Activated CD4-positive, alpha-beta memory T cell treated with anti-CD3 and anti-CD28 coated beads, Interleukin-2, amount 10 ng/mL, durations not matched to agents 7 days and 5 days (primary cell): Measurements from ENCODE around the gene NACAD. TPM values are rescaled to one million over a fixed set of nuclear protein-coding genes. Genes with fewer than 3 reads are reported as not detected.
A peak's percentile ranks its signal among the peaks of the same experiment; 100 is the strongest.

Source experiments
- CTCF ChIA-PET: fragments of 350-600 bp; sonication (Branson Sonifier 250); formaldehyde crosslinking; loops from one replicate; lab custom pipeline; 2021; ENCODE audit warnings: antibody characterized with exemption, inconsistent platforms; lab: Charles Lee
- POLR2A ChIA-PET: fragments of 350-600 bp; sonication (Branson Sonifier 250); formaldehyde crosslinking; loops from one replicate; lab custom pipeline; 2021; ENCODE audit warnings: antibody characterized with exemption; lab: Charles Lee
- DNase-seq: peaks from one replicate; pipeline ENCODE4 v3.0.0-alpha.2; 2020
- H3K27ac Mint-ChIP-seq: one replicate; pipeline ENCODE4 v1.8.0; 2021; ENCODE audit warnings: mild to moderate bottlenecking, mixed read lengths
- H3K27me3 Mint-ChIP-seq: one replicate; pipeline ENCODE4 v1.8.0; 2021; ENCODE audit warnings: mixed read lengths
- H3K36me3 Mint-ChIP-seq: one replicate; pipeline ENCODE4 v1.8.0; 2021; ENCODE audit warnings: low read depth, mixed read lengths
- H3K4me1 Mint-ChIP-seq: one replicate; pipeline ENCODE4 v1.8.0; 2021; ENCODE audit warnings: mixed read lengths
- H3K4me3 Mint-ChIP-seq: one replicate; pipeline ENCODE4 v1.8.0; 2021; ENCODE audit warnings: mild to moderate bottlenecking, mixed read lengths
- H3K9me3 Mint-ChIP-seq: one replicate; pipeline ENCODE4 v1.8.0; 2021; ENCODE audit warnings: mixed read lengths
- total RNA-seq, 2 experiments: library from RNA; stranded (reverse); gene quantifications; one replicate each; pipeline ENCODE4 v1.2.3, GENCODE V29; 2021

NACAD gene
- total RNA-seq, 2 experiments from 2014 or later = 0.60 TPM; not detected in 1

DNA sequence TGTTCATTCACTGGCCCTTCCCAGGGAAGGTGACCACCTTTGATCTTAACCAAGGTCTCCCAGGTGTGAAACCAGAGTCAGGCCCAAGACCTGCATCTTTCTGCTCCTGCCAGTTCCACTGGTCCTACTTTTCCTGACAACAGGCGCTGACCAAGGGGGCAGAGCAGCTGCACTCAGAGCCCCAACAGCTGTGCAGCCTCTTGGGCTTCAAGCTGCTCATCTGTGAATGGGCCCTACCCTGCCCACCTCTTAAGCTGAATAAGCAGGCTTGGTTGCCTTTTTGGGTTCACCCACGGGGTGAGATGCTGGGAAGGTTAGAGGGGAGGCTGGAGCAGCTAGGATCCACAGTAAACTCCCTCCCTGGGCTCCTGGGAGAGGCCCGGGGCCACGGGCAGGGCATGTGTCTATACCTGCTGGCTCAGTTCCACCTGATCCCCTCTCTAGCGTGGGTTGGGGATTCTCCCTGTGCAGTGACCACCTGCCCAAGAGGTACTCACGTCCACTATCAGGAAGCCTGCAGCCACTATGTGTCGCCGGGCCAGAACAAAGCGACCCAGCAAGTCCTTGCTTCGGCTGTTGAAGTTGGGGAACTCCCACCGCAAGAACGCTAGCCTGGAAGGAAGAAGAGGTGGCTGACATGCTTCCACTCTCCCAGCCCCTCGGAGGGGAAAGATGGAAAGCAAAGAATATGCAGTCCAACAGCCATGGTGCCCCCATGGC is 12.2 kb upstream of the NACAD start:
- ChIA-PET CTCF (no interaction called here), POLR2A (no interaction called here)
- no peak for DNase-seq
- Mint-ChIP-seq H3K4me3 (no peak overlapping the region), H3K27me3 (no peaks in the 10 kb centered on the region), H3K9me3 (no peaks in the 10 kb centered on the region), H3K36me3 (peaks cover 51% of the 10 kb centered on the region), H3K4me1 (no peaks in the 10 kb centered on the region), H3K27ac (no peak overlapping the region)

DNA sequence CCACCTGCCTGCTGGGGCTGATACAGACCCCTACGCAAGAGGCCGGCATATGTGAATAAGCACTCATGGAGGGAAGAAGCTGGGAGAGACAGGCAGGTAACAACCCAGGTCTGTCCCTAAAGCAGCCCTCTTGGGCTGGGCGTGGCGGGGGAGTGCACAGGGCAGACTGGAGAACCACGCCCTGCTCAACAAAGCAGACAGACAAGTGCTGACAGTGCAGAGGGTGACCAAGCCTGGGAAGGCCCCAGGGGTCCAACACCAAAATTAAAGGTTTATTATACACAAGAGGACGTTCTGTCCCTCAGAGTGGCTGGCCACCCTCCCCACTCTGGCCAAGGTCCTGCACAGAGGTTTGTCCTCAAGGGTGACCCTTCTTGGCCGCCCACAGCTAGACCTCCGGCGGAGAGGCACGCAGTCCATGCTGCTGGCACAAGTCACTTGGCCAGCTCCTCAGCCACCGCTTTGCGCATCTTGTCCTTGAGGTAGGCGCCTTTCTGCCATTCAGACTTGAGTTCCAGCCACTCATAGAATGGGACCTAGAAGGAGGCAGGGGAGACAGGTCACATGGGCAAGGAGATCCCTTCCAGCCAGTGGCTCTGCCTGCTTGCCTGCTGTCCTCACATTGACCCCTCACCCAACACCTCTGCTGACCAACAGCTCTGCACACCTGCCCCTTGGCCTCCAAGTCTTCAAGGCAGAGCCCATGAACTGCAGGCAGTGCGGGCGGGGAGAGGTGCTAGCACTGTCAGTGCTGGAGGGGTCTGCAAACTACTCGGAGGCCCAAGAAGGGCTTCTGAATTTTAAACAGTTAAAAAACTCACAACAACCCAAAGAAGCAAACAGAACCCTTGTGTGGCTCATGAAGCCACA is 11.4 kb upstream of the NACAD start:
- DNase-seq = no peak
- CTCF ChIA-PET = no interaction called here
- H3K27ac Mint-ChIP-seq = no peak overlapping the region
- no peaks in the 10 kb centered on the region for H3K27me3 Mint-ChIP-seq
- H3K4me3 Mint-ChIP-seq = no peak overlapping the region
- H3K4me1 Mint-ChIP-seq = no peaks in the 10 kb centered on the region
- H3K36me3 Mint-ChIP-seq = peaks cover 46% of the 10 kb centered on the region
- no peaks in the 10 kb centered on the region for H3K9me3 Mint-ChIP-seq
- POLR2A ChIA-PET = interaction anchor here (1.1 kb wide), 1 partner anchor 36 kb away, joined by 3 read pairs; no protein-coding TSS in a partner anchor

DNA sequence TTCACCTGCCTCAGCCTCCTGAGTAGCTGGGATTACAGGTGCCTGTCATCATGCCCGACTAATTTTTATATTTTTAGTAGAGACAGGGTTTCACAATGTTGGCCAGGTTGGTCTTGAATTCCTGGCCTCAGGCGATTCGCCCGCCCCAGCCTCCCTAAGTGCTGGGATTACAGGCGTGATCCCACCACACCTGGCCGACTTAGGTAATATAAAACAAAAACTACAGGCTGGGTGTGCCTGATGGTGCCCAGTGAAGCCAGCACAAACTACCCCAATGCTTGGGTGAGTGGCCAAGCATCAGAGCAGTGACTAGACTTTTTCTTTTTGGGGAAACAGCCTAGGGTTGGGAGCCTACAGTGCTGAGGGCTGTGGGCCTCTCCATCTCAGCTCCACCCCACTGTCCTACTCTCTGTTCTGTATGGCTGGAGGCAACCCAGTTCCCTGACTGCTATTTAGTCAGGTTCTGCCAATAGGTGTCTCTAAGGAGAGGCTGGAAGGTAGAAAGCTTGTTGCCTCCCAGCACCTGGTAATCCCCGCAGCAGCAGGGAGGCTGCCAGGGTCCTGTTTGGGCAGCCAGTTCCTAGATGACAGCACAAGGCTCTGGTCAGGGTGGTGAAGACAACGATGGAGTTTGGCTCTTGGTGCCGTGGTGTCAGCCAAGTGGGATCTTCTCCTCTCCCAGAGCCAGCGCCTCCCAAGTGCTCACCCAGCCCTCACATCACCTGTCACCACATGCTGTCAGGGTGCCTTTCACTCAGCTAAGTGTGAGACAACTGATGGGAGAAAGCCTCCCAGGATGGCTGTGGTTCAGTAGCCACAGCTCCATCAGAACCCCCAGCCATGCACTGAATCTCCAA is 10.4 kb upstream of the NACAD start:
- CTCF ChIA-PET = no interaction called here

DNA sequence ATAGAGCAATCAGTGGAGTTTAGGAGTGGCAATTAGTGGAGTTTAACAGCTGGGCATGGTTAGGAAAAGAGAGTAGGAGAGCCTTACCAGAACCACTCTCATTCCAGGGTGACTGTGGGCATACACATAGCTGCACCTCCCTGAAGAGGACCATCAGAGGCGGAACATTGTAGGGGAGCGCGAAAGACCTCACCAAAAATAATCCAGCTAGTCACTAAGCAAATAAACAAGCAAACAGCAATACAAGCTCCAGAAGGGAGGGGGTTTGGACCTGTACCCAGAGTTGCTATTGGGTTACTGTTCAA is 4.1 kb upstream of the NACAD start:
- Mint-ChIP-seq H3K36me3 (peaks cover 4% of the 10 kb centered on the region), H3K9me3 (no peaks in the 10 kb centered on the region), H3K27me3 (peaks cover 36% of the 10 kb centered on the region), H3K4me1 (peaks cover 8% of the 10 kb centered on the region), H3K4me3 (no peak overlapping the region), H3K27ac (no peak overlapping the region)
- ChIA-PET POLR2A (interaction anchor here (1.0 to 1.6 kb wide), 2 partner anchors 18 to 119 kb away, joined by 3 to 8 read pairs; no protein-coding TSS in a partner anchor), CTCF (interaction anchor here (1.1 to 2.2 kb wide), 2 partner anchors 43 to 120 kb away, joined by 3 to 6 read pairs; no protein-coding TSS in a partner anchor)
- DNase-seq = no peak

More for the DNA sequence above, 10.4 kb upstream of the NACAD start:
- Mint-ChIP-seq H3K27ac (no peak overlapping the region), H3K4me3 (no peak overlapping the region), H3K9me3 (no peaks in the 10 kb centered on the region), H3K27me3 (no peaks in the 10 kb centered on the region), H3K4me1 (no peaks in the 10 kb centered on the region), H3K36me3 (peaks cover 38% of the 10 kb centered on the region)
- no peak for DNase-seq
- POLR2A ChIA-PET = interaction anchor here (0.9 to 1.1 kb wide), 2 partner anchors 12 to 37 kb away, joined by 3 read pairs; partner anchors contain the start of gene TBRG4

DNA sequence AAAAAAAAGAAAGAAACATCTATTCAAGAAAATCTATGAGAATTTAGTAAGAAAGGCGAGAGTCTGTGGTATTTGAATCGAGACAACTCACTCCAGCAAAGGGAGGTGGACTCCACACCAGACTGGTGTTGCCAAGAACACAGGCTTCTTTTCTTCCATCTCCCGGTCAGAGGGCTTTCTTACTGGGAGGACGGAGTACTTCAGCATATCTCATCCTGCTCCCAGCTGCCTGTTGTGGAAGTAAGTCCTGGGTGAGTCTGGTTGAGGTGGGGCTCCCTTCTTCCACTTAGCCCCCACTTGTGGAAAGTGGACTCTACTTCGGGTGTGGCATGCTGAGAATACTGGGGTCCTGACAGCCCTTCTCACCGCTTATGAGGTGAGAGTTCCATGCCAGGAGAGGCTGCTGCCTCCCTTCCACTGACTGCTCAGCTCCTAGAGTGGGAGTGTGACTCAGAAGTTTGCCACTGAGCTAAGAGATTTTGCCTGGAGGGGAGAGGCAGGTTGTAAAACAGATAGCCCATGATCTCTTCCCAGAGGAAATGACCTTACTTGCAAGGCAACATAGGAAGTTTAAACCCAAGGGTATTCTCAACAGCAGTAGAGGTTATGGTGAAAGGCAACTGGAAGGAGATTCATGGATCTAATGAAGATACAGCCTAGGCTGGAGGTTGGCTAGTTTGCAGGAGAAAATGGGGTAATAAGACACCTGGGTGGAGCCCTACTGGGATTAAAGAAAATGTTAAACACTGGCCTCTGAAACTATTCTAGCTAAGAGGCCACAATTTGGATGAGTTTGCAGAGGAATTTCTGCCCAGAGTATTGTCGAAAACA is 3.5 kb upstream of the NACAD start:
- H3K4me3 Mint-ChIP-seq = no peak overlapping the region
- H3K4me1 Mint-ChIP-seq = peaks cover 8% of the 10 kb centered on the region
- peaks cover 38% of the 10 kb centered on the region for H3K27me3 Mint-ChIP-seq
- H3K27ac Mint-ChIP-seq = no peak overlapping the region
- H3K36me3 Mint-ChIP-seq = peaks cover 4% of the 10 kb centered on the region
- CTCF ChIA-PET = interaction anchor here (1.1 to 2.2 kb wide), 2 partner anchors 44 to 119 kb away, joined by 3 to 6 read pairs; no protein-coding TSS in a partner anchor
- no peak for DNase-seq
- H3K9me3 Mint-ChIP-seq = no peaks in the 10 kb centered on the region
- POLR2A ChIA-PET = interaction anchor here (1.0 to 1.6 kb wide), 2 partner anchors 18 to 118 kb away, joined by 3 to 8 read pairs; no protein-coding TSS in a partner anchor

DNA sequence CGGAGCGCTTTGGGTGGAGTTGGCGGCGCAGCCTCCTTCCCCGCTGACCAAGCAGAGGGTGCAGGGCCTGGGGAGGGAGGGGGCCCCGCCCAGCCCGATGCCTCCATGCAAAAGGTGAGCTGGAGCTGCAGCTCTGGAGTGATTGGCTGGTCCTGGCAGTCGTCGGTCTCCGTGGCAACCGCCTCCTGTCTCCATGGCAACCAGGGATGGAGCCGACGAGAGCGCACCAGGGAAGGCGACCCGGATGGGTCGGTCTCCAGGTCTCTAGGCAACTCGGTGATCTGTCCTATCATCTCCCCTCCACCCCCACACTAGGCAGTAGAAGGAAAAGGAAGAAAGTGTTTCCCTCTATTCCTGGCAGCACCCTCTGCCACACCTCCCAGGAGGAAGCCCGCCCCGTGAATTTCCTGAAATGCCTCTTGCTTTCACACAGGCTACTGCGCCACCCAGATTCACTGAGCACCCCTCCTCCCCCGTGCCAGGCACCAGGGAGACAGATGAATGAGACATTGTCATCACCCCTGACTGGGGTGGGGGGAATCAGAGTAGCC is 647 bp upstream of the NACAD start:
- Mint-ChIP-seq H3K27me3 (peaks cover 38% of the 10 kb centered on the region), H3K36me3 (peaks cover 4% of the 10 kb centered on the region), H3K27ac (no peak overlapping the region), H3K4me1 (peaks cover 8% of the 10 kb centered on the region), H3K9me3 (no peaks in the 10 kb centered on the region), H3K4me3 (peak overlapping the region; percentile 47)
- POLR2A ChIA-PET = interaction anchor here (0.9 to 1.0 kb wide), 2 partner anchors 22 to 89 kb away, joined by 4 to 5 read pairs; partner anchors contain the start of gene TBRG4
- peak; percentile 72 for DNase-seq
- CTCF ChIA-PET = interaction anchor here (3.2 kb wide), 1 partner anchor 47 kb away, joined by 10 read pairs; no protein-coding TSS in a partner anchor

DNA sequence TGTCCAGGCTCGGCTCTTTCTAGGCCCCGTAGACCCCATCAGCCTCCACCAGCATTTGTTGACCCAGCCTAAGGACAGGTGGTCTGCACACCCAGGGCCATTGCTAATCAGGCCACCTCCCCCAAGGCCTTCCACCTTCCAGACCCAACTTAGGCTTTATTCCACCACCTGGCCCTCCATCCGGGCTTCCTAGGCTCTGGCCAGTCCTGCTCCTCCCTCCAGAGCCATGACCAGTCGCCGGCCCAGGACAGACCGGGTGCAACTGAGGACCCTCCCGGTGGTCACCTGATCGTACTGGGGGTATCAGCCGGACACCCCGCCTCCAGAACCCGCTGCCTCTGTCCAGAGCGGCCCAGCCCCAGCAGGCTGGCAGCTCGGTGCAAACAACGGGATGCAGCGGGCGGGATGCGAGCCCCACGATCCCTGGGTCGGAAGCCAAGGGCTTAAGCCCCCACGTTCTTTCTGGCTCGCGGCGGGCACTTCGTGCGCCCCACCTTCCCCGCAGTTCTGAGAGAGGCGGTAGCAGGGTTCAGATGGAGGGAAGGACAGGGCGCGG is 545 bp downstream of the NACAD start:
- ChIA-PET CTCF (interaction anchor here (3.2 kb wide), 1 partner anchor 48 kb away, joined by 10 read pairs; no protein-coding TSS in a partner anchor), POLR2A (interaction anchor here (1.1 kb wide), 1 partner anchor 48 kb away, joined by 4 read pairs; no protein-coding TSS in a partner anchor)
- no peak overlapping the region for H3K4me3 Mint-ChIP-seq
- peaks cover 36% of the 10 kb centered on the region for H3K27me3 Mint-ChIP-seq
- DNase-seq = no peak
- no peaks in the 10 kb centered on the region for H3K36me3 Mint-ChIP-seq
- no peak overlapping the region for H3K27ac Mint-ChIP-seq
- H3K9me3 Mint-ChIP-seq = no peaks in the 10 kb centered on the region
- peaks cover 8% of the 10 kb centered on the region for H3K4me1 Mint-ChIP-seq

DNA sequence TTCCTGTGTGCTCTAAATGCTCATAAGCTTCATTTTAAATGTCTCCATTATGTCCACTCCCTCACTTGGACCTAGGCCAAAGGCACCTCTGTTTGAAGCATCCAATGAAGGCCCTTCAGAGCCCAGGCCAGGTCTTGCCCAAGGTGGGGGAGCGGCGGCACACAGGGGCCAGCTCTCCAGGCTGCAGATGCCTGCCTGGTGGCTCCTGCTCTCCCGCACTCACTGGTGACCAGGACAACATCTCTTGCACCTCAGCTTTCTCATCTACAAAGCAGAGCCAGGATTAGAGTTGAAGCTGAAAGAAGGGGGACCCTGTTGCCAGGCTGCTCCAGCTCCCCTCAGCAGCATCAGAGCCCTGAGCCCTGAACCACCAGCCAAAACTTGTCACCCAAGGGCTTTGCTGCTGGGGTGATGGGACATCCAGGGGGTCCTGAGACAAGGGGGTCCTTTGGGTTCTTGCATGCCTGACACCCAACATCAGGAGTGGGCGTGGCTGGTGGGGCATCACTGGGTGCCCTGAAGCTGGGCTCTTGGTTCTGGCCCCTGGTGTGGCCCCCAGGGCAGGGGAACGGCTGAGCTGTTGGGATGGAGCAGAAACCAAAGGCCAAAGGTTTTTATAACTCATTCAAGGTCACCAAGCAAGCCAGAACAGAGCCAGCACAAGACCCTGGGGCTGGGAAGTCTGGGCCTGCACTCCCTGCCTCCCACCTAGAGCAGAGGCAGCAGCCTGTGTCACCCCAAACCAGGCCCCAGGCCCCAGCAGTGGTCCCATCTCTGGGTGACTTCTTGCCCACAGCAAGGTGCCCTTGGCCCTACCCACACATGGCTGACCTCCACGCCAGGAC is 1.2 kb downstream of the NACAD start:
- Mint-ChIP-seq H3K9me3 (no peaks in the 10 kb centered on the region), H3K4me3 (no peak overlapping the region), H3K36me3 (no peaks in the 10 kb centered on the region), H3K27ac (no peak overlapping the region), H3K4me1 (peaks cover 8% of the 10 kb centered on the region), H3K27me3 (peaks cover 32% of the 10 kb centered on the region)
- POLR2A ChIA-PET = interaction anchor here (0.8 to 1.3 kb wide), 5 partner anchors 11 to 123 kb away, joined by 3 to 4 read pairs (median 3); partner anchors contain the start of gene TBRG4
- CTCF ChIA-PET = interaction anchor here (3.2 kb wide), 1 partner anchor 48 kb away, joined by 10 read pairs; no protein-coding TSS in a partner anchor
- DNase-seq = no peak

DNA sequence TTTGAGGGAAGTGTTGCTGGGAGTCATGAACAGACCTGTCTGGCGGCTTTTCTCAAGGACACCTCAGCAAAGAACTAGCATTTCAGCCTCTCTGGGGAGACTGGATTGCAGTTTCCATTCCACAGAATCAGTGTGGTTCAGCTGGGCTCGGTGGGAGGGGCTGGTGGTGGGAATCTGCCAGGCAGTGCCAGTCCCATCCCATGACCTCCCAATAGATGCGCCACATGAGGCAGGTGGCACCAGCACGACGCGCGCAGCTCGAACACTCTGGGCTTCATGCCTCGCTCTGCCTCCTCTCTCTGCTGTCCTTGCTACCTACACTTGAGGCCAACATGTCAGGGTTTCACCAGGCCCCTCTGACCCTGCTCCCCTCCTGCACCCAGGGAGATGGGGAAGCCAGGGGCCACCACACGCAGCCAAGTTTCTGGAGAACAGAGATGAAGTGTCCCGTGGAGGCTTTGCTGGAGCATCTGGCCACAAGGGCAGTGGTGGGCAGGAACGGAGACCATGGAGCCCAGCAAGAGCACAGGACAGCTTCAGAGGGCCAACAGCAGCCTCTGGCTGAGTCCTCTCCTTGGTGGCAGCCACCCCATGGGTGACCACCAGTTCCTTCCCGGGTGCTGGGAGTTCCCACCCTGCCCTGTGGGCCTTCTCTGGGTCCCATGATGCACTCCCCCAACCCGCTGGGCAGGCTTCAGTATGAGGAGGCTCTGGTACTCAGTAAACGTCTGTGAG is 2.3 kb downstream of the NACAD start:
- POLR2A ChIA-PET = interaction anchor here (0.8 to 1.3 kb wide), 4 partner anchors 10 to 122 kb away, joined by 3 to 4 read pairs (median 3); partner anchors contain the start of gene TBRG4
- H3K4me3 Mint-ChIP-seq = no peak overlapping the region
- no peak for DNase-seq
- CTCF ChIA-PET = interaction anchor here (3.2 kb wide), 1 partner anchor 49 kb away, joined by 10 read pairs; no protein-coding TSS in a partner anchor
- H3K27ac Mint-ChIP-seq = no peak overlapping the region
- peaks cover 8% of the 10 kb centered on the region for H3K4me1 Mint-ChIP-seq
- no peaks in the 10 kb centered on the region for H3K36me3 Mint-ChIP-seq
- no peaks in the 10 kb centered on the region for H3K9me3 Mint-ChIP-seq
- H3K27me3 Mint-ChIP-seq = peaks cover 21% of the 10 kb centered on the region
